Central memory CD4-positive, alpha-beta T cell (primary cell): ENCODE results near the gene TCF7.

Experiments used
- DNase-seq: peaks from one replicate; pipeline ENCODE4 v3.0.0; 2022

The TCF7 gene

DNA sequence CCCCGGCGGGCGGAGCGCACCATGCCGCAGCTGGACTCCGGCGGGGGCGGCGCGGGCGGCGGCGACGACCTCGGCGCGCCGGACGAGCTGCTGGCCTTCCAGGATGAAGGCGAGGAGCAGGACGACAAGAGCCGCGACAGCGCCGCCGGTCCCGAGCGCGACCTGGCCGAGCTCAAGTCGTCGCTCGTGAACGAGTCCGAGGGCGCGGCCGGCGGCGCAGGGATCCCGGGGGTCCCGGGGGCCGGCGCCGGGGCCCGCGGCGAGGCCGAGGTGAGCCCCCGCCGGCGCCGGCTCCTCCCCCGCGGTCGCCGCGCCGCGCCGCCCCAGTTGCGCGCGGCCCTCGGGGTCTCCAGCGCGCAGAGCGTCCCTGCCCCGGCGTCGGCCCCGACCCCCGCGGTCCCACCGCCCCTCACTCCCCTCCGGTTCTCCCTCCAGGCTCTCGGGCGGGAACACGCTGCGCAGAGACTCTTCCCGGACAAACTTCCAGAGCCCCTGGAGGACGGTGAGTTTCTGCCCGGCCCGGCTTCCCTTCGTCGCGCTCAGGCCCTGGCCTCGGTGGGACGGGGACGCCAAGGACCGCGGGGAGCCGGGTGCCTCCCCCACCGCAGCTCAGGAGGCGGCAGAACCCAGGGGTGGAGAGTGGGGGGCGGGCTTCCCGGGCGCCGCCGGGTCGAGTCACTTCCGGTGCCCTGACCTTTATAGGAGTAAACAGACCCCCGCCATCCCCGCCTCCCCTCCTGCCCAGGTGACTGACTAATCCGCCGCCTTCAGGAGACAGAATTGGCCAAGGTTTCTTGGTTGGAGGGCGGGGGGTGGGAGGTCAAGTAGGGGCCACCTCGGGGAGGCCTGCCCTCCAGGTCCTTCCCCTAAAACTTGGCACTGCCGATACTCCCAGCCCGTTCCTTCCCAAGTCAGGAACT lies 665 bp downstream of the TCF7 start:
- DNase-seq: peak; percentile 67

DNA sequence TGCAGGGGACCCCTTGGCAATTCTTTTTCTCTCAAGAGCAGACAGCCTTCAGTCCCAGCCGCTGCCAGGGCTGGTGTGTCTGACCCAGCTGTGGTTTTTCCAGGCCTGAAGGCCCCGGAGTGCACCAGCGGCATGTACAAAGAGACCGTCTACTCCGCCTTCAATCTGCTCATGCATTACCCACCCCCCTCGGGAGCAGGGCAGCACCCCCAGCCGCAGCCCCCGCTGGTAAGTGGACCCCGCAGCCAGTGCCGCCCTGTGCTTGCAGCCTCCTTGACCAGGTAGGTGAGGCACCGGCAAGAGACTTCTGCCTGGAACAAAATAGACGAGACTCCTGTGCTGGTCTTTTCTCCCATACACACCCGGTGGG lies 1.3 kb downstream of the TCF7 start:
- no peak for DNase-seq

DNA sequence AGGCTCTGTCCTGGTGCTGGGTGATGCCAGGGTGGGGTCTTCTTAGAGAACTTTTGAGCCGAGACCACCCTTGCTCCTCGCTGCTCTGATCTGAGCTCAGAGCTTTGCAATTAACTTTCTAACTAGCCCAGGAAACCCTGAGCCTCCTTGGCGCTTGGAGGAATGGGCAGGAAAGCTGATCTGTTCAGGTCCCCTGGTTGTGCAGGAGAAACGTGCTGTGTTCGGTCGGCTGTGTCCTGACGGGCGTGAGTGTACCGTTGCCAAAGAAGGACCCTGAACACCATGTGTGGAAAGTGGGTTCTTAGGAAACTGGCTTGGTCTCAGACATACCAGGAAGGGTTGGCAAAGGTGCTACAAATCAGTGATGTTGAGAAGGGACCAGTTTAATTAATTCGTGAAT lies 1.8 kb downstream of the TCF7 start:
- DNase-seq: no peak

DNA sequence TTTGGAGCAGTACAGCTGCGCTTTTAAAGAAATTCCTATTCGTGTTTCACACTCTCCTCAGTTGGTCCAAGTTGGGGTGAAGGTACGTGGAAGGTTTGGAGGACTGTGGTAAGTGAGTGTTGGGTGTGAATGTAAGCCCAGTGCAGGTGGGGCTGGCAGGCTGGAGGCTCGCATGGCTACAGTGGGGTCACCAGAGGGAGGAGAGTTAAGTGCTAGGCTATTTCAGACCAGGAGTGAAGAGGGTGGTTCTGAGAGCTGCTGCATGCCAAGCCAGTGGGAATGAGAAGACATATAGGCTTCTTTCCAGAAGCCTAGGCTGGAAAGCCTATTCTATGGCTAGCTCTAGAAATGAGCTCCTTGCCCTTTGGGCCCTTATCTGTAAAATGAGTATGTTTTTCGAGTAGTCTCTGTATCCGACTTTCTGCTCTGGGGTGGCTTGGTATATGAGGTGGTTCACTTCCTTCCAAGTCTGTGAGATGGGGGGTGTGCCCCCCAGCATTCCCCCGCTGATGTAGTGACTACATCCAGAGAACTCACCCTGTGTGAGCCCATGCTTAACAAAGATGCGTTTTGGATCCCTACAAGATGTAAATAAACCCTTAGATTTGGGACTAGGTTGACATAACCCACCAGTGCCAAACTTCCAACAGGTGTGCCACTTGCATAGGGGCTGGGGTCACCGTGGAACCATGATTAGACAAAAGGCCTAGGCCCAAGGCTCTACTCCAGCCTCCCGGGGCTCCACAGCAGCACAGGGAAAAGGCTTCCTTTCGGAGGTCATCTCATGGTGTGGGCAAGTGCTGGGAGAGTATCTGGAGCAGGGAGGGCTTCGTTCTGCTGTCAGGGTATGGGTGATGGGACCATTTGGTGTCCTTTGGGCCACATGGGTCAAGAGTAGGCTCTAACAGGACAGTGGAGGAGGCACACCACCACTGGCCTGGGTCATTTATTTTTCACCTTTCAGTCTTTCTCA lies 2.6 kb downstream of the TCF7 start:
- no peak for DNase-seq

DNA sequence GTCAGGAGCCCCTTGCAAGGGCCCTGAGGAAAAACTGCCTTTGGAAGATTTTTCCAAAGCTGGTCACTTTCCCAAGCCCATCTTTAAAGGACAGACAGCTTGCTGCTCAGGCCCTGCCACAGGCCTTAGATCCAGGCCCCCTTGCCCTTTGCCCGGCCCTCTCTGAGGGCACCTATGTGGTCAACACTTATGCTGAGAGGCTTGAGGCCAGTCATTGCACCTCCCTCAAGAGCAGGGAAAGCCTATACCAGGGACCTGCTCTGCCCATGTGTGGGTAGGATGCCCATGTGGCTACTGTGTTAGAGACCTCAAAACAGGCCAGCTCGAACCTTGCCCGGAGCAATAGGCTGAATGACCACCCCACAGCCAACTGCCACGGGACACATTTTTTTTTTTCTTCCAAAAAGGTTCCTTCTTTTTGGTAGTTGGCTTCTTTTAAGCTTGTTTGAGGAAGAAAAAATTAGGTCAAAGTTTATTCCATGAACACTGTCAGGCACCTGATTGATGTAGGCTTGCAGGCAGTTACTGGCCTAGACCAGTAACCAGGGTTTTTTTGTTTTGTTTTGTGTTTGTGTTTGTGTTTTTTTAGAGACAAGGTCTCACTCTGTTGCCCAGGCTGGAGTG lies 3.8 kb downstream of the TCF7 start:
- DNase-seq: no peak

DNA sequence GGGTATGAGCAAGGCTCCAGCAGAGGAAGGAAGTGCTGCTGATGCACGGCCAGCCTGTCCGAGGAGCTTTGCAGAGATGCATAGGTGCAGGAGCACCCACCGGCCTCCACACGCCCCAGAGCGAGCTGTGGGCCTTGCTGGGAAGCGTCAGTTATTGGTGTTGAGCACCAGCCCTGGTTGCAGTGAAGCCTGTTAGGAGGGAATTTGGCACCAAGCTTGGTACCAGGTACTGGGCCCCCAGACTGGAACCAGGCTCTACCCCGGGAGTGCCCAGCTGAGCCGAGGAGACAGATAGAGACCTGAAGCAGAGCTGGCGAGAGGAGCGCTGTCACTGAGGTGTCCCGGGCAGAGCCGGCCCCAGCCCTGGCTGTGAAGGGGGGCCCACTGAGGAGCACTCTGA lies 5.2 kb downstream of the TCF7 start:
- no peak for DNase-seq

DNA sequence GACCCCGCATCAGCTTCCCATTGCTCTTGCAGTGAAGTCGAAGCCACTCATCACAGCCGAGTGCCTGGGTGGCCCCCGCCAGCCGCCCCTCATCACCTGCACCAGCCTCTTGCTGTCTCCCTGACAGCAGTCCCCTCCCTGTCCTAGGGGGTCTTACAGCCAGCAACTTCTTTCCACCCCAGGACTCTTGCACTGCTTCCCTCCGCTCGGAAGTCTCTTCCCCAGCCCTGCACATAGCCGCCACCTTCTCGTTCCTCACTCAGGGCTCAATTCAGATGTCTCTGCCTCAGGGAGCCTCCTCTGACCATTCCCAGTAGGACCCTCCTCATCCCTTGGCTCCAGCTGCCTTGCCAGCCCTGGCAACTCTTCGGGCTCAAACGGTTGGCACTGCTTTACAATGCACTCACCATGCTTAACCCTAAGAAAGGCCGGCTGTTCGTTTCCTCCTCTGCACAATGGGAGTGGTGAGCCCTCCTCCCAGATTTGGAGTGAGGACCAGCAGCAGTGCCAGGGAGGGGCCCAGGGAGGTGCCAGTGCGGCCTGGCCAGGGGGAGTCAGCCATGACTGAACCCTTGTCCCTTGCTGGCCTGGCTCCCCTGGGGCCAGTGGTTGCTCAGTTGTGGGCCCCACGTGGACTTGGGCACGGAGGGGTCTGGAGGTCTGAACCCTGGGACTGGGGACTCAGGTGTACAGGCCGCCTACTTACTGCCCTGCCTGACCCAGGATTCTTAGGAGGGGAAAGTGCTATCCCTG lies 6.1 kb downstream of the TCF7 start:
- no peak for DNase-seq

DNA sequence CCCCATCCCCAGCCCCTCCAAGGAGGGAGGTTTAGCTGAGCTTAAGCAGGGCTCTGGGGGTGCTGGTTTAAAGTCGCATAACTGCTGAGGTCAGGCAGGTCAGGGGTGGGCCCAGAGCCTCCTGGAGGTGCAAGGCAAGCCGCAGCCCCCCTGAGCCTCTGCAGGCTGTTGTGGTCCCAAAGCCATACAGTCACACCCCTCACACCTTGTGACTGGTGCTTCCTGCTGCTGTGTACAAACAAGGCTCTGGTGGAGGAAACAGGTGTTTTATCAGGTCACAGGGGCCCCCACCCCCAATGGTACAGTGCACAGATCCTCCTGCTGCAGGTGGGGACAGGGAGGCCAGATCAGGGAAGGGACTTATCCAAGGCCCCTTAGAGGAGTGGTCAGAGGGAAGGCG lies 8.0 kb downstream of the TCF7 start:
- DNase-seq: peak; percentile 76

DNA sequence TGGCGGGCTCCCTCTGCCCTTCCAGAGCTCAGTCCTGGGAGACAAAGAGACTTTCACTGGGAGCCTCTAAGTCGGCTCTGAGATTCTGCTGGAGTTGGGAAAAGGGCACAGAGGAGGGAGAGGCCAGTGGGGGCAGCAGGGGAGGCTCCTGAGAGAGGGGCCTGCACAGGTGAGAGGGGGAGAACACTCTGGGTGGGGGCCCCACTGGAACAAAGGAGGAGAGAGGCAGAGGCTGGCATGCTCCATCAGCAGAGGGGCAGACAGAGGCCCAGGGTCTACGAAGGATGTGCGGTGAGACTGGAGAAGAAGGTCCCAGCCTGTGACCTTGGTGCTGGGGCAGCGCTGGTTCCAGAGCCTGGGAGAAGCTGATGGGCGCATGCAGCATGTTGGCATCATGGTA lies 8.9 kb downstream of the TCF7 start:
- DNase-seq: no peak

DNA sequence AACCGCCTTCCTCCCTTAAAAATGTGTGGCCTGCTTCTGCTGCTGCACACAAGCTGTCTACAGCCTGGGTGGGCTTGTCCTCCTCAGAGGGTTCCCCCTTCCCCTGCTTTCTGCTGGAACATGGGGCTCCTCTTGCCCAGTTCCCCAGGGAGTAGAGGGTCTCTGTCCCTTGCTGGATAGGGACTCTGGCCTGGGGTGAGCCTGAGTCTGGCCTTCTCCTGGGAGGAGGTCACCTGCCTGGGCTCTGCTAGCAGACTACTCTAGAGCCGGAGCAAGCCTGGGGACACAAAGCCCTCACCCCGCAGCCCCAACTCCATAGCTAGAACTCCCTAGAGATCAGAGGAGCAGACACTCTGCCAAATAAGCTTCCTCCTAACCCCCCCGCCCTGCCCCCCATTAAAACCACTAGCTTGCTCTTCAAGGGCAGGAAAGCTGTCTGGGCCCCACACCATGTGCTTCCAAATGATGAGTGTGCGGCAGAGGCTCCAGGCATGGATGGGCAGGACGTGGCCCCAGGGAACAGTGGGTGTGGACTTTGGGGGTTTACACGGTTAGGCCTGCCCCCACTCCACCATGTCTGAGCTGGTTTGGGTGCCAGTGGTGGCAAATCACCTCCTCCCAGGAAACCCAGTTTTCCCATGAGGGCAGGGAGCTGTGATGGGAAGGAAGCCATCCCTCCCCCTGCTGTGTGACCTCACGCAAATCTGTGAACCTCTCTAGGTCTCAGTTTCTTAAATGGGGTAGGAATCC lies 10.0 kb downstream of the TCF7 start:
- DNase-seq: peak; percentile 64

DNA sequence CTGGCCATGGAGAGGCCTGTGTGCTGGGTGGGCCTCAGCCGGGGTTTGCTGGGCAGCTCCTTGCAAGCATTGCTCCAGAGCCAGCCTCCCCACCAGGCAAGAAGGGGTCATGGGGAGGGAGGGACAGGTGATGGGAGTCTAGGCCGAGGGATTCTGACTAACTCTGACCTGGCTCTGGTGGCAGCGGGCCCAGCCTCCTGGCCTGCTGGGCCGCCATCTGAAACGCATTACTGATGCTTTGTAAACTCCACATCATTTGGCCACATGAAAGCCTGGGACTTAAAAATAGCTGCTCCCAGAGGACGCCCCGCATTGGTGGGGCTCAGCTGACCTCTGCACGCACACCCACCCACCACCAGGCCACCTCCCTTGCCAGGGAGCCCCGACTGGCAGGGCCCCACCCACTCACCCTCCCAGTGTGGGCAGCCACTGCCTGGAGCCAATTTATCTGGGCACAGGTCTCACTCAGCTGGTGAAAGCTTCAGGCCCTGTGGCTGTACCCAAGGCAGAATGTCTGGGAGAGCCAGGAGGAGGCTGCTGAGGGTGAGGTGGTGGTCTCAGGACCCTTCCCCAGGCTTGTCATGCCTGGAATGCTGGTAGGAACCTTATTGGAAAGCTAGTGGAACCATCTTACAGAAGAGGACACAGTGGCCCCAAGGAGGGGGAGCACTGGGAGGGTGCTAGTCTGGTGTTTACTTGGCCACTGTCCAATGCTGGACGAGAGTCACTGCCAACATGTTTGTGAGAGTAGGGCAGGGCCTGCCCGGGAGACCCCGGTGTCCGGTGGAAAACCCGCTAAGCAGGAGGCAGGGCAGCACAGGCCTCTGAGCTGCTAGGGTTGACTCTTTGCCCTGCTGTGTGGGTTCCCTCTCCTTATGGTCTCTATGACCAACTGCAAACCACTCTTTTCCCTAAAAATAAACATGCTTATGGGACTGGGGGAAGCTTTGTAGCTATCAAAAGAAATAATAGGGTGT lies 10.8 kb downstream of the TCF7 start:
- no peak for DNase-seq

DNA sequence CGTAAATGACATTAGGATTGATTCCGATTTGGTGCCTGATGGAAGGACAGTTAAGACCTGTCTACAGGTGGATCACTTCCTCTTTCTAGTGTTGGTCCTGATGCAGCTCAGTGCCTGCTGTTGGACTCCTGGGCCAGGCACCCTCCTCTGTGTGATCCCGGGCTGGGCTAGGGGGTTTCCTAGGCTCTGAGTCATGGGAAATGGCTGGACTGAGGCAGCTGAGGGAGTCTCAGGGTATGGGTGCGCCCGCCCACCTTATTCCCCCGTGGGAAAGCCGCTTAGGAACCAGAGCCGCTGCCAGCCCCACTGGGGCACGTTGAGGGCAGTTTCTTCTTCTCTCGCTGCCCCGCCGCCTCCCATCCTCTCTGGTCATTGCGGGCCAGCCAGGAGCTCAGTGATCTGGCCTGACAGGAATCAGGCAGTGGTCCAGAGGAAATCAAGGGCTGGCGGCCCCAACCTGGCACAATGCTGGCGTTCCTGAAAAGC lies 12.9 kb downstream of the TCF7 start:
- peak; percentile 37 for DNase-seq

DNA sequence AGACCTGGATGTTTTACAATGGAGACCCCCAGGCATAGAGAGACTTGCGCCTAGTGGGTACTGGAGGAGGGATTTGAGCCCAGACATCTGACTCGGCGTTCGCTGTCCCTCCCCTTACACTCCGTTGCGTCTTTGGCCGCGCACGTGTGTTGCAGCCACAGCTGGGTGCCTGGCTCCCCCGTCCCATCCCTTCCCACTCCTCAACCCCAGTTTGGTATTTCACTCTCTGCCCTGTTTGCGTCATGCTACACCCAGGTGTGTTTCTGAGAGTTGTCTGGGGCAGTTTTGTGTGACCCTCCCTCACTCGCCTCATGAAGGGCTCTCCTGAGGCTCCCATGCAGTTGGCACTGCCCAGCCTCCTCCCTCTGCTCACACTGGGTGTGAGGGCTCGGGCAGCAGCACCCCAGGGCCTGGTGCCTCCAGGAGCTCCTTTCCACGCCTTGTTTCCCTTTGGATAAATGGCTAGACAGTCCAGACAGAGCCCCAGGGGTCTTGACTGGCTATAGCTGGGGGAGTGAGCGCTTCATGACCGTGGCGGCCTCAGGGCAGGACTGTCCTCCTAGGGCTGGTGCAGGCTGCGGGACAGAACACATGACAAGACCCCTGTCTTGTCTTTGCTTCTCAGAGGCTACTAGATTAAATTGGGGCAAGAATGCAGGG lies 13.6 kb downstream of the TCF7 start:
- no peak for DNase-seq

DNA sequence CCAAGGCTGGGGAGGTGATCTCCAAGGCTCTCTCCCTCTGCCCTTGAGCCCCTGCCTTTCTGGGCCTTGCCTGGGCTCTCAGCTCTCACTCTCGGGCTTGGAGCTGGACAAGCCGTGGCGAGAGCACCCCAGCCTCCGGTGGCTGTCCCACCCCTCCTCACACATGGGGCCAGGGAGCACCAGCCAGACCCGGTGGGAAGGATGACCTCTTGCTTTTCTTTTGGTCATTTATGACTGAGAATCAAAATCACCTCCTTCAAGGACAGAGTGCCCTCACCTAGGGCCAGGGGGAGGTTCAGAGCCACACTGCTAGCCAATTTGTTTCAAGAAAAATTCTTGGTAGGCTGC lies 14.1 kb downstream of the TCF7 start:
- DNase-seq: no peak

DNA sequence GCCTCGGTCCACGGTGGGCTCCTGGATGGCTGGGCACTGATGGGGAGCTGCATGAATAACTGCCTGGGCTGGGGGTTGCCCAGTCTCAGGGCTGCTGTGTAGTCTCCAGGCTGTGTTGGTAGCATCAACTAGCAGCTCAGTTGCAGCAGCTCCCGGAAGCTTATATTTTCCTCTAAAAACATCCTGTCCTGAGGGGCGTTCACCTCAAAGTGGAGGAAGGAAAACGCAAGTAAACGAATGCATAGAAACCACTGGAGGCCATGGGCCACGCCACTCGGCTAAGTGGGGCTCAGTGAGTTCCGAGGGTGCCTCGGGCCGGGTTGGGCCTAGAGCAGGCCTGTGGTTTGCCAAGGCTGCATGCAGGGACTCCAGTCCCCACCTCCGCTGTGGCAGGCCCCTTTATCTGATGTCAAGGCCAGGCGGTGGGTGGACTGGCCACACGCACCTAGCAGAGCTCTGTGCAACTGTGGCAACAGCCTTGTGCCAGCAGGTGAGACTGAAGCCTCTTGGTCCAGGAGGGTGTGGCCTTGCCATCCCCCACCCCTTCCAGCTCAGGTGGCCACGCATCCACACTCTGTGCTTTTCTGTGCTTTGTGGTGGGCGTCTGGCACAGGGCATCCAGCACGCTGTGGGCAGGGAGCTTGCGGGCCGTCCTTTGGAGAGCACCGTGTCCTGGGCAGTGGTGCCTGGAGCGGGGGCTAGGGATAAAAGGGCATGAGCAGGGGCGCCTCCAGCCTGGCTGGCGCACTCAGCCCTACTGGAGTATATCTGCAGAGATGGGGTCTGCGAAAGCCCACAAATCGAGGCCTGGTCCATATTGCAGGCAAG lies 15.1 kb downstream of the TCF7 start:
- peak; percentile 46 for DNase-seq

DNA sequence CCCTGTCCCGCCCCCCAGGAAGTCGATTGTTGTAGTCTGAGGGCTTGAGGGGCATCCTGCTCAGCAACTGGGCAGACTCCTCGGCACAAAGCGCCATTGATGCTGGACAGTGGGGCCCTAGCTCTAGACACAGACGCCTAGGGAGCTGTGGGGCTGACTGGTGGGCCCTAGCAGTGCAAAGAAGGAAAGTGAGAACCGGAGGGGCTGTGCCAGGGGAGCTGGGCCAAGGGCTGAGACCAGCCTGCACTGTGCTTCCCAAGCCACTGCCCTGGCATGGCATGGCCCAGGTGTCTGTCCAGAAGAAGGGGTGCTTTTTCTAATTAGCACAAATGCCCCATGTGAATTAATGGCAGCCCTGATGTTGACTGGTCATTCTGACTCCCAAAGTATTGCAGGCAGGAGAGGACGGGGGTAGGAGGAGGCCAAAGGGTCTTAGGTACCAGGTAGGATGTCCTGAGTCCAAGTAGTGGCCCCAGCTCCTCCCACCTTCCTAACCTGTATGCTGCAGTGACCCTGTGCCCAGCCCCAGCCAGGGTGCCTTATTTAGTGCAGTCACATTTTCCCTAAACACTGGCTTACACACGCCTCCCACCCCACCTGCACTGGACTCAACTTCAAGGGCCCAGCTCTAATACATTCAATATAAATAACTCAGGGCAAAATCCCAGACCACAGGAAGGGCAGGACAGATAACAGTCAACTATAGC lies 15.9 kb downstream of the TCF7 start:
- no peak for DNase-seq

DNA sequence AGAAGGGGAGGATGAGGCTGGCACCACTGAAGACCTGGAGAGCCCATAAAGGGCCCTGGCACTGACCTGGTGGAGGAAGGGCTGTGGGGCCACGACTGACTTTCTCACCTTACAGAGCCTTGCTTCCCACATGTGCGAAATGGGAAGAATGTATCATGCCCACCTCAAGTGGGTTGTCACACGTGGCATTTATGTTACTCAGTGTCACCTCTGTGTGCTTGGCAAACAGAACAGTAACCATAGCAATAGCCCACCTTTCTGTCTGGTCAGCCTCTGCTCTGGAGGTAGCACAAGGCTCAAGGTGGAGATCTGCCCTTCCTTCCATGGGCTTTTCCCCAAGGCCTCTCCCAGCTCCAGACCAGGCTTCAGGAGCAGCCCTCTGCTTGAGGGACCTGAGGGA lies 16.7 kb downstream of the TCF7 start:
- DNase-seq: no peak
